Activated T-helper 9 cell treated with anti-CD3 and anti-CD28 coated beads, Interleukin-2, amount 50 U/mL, for 16 hours (primary cell): ENCODE results near the gene GPR157.

Experiments used
- DNase-seq: peaks from one replicate; pipeline ENCODE4 v3.0.0-alpha.2; 2020; ENCODE audit warnings: low read depth

The GPR157 gene

DNA sequence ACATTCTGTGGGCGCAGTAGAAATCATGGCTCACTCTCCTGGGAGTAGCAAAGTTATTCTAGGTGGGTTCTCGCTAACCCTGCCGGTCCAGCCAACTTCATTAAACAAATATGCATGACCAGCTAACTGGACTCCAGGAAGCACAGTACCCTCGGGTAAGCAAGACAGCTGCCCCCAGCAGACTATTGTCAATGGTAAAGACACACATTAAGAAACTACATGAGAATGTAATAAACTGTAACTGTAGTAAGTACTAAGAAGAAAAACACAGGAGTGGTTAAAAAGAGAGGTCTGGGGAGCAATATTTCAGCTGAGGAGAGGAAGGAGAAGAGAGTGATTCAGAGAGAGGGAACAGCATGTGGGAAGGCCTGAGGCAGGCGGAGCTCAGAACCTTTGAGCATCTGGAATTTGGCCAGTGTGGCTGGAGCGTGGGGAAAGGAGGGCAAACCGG is 66.9 kb downstream of the GPR157 start:
- DNase-seq: no peak

DNA sequence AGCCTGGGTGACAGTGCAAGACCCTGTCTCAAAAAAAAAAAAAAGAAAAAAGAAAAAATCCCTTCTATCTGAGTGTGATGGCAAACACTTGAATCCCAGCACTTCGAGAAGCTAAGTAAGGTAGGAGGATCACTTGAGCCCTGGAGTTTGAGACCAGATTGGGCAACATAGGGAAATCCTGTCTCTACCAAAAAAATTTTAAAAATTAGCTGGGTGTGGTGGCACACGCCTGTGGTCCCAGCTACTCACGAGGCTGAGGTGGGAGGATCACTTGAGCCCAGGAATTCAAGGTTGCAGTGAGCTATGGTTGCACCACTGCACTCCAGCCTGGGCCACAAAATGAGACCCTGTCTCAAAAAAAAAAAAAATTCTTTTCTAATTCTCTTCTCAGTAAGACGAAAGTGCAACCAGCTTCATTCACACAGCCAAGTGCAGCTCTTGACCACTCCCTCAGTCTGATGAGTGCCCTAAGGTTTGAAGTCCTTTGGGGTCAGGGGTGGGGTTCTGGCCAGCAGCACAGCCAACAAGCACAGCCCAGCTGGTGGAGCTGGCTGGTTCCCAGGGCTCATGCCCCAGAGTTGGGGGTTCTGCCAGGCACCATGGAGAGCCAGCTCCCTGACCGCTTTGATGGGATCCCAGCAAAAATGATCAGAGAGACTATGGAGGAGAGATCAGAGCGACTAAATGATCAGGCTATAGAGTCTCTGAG is 67.5 kb downstream of the GPR157 start:
- DNase-seq: no peak

DNA sequence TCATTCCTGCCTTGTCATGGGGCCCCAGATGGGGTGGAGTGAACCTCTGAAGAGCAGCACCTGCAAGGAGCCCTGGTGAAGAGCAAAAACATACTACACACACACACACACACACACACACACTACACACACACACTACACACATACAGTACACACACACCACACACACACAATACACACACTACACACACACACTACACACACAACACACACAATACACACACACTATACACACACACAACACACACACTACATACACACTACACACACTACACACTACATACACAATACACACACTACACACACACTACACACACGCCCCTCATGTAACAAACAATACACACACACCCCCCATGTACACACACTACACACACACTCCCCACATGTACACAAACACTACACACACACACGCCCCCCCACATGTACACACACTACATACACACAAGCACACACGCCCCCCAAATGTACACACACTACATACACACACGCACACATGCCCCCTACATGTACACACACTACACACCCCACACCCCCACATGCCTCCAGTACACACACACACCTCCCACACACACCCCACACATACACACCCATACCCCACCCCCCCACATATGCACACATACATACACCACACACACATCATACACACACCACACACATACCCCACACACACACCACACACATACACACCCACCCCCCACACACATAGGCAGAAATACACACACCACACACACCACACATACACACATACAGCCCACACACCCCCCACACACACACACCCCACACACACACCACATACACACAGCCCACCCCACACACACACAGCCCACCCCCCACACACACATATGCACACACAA is 68.8 kb downstream of the GPR157 start:
- DNase-seq: no peak

DNA sequence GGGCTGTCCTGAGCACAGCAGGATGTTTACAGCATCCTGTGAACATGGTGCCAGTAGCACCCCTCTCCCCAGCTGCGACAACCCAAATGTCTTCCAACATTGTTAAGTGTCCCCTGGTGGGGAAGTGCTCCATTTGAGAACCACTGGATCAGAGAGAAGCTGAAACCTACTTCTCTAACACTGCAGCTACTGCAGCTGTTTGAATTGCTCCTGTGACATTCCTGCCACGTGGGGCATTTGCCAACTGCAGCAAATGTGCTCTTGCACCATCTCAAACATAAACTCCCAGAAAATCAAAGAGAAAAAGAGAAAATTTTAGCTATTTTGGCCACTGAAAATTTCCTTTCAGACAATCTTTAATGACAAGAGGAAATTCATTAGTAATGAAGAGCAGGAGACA is 70.4 kb downstream of the GPR157 start:
- DNase-seq: no peak

DNA sequence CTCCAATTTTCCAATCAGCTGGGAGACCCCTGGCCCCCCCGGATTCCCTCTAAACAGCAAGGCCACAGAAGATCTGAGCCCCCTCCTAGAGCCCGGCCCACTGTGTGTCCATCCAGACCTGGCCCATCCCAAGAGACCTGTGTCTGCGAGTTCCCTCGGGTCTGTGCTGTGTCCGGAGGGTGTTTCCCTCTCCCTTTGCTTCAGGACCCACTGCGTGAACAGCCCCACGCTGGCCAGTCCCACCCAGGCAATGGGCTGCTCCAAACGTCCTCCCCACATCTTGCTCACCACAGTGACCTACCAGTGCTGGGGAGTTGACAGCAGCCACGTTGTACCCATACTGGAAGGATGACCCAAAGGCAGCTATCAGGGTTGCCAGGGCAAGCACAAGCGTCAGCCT is 71.1 kb downstream of the GPR157 start:
- no peak for DNase-seq

DNA sequence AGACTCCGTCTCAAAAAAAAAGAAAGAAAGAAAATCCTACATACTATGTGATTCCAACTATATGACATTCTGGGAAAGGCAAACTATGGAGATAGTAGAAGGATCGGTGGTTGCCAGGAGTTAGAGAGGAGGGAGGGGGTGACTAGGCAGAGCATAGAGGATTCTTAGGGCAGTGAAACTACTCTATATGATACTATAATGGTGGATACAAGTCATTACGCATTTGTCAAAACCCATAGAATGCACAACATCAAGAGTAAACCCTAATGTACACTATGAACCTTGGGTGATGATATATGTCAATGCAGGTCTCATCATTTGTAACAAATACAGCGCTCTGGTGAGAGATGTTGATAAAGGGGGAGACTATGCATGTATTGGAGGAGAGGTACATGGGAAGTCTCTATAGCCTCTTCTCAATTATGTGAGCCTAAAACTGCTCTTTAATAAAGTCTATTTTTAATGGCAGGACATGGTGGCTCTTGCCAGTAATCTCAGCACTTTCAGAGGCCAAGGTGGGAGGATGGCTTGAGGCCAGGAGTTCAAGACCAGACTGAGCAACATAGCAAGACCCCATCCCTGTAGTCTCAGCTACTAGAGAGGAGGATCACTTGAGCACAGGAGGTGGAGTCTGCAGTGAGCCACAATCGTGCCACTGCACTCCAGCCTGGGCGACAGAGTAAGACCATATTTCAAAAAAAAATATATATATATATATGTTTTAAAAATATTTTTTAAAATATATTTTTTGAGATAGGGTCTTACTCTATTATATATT is 76.4 kb downstream of the GPR157 start:
- DNase-seq: no peak

DNA sequence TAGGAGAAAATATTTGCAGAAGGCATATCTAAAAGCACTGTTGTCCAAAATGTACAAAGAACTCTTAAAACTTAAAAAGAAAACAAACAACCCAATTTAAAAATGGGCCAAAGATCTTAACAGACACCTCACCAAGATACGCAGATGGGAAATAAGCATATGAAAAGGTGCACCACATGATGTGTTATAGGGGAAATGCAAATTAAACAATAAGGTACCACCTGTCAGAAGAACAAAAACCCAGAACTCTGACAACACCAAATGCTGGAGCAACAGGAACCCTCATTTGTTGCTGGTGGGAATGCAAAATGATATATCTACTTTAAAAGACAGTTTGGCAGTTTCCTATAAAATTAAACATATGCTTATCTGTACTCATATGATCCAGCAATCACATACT is 77.5 kb downstream of the GPR157 start:
- DNase-seq: no peak

DNA sequence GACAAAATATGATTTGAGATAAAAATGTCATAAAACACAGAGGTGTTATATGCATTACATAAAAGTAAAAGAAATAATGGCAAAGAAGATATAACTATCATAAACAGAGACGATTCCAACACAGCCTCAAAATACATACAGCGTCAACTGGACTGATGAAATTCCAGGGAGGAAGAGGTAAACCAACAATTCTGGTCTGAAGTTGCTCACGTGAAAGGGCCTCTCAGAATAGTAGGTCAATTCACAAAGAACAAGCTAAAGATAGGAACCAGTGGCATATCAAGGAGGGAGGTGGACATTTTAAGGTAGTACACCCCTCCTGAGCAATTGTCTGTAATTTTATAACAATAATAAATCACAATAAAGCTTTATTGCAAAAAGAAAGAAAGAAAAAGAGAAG is 78.1 kb downstream of the GPR157 start:
- no peak for DNase-seq
